ENCODE data around the gene FAM53A.

Gene FAM53A

GRCh38 chr4:1711571-1712215 lies 27.6 kb upstream of the FAM53A start:
- Histone ChIP-seq H3K36me3 (ENCODE audit: low read depth) (peaks cover 41% of the 10 kb centered on the region), H3K27me3 (ENCODE audit: insufficient read depth, poor library complexity, severe bottlenecking) (no peaks in the 10 kb centered on the region), H3K27ac (ENCODE audit: poor library complexity, severe bottlenecking) (peak overlapping the region; percentile 85), H3K9me3 (ENCODE audit: severe bottlenecking) (no peaks in the 10 kb centered on the region), H3K4me3 (ENCODE audit: severe bottlenecking) (peak overlapping the region; percentile 79), H3K4me1 (ENCODE audit: insufficient read depth, poor library complexity, severe bottlenecking) (peaks cover 4% of the 10 kb centered on the region)
- TF ChIP-seq CTCF (IDR thresholded peaks at IDR 0.05; ENCODE audit: poor library complexity, severe bottlenecking), result no peak
- DNase-seq (ENCODE audit: low spot score) (no peak), ATAC-seq (ENCODE audit: low read depth) (peak; percentile 8; the same call in 1 of the 3 replicates)

- DNase-seq (ENCODE audit: low spot score) (peak; percentile 38), ATAC-seq (ENCODE audit: low read depth) (no peak; the same call in 2 of the 3 replicates)
- Histone ChIP-seq H3K9me3 (ENCODE audit: severe bottlenecking) (no peaks in the 10 kb centered on the region), H3K27me3 (ENCODE audit: insufficient read depth, poor library complexity, severe bottlenecking) (no peaks in the 10 kb centered on the region), H3K27ac (ENCODE audit: poor library complexity, severe bottlenecking) (peak overlapping the region; percentile 85), H3K36me3 (ENCODE audit: low read depth) (peaks cover 47% of the 10 kb centered on the region), H3K4me1 (ENCODE audit: insufficient read depth, poor library complexity, severe bottlenecking) (peaks cover 4% of the 10 kb centered on the region), H3K4me3 (ENCODE audit: severe bottlenecking) (peak overlapping the region; percentile 79)
- TF ChIP-seq CTCF (IDR thresholded peaks at IDR 0.05; ENCODE audit: poor library complexity, severe bottlenecking), result no peak
Observed at GRCh38 chr4:1711055-1711570, 27.0 kb upstream of the FAM53A start.

- no peak for TF ChIP-seq CTCF (IDR thresholded peaks at IDR 0.05; ENCODE audit: poor library complexity, severe bottlenecking)
- Histone ChIP-seq H3K36me3 (ENCODE audit: low read depth) (peaks cover 67% of the 10 kb centered on the region), H3K4me3 (ENCODE audit: severe bottlenecking) (no peak overlapping the region)
Observed at GRCh38 chr4:1708581-1708980, 24.5 kb upstream of the FAM53A start.

GRCh38 chr4:1706358-1706757 lies 22.2 kb upstream of the FAM53A start:
- DNase-seq (ENCODE audit: low spot score) (no peak), ATAC-seq (ENCODE audit: low read depth) (no peak)
- Histone ChIP-seq H3K4me3 (ENCODE audit: severe bottlenecking) (no peak overlapping the region), H3K4me1 (ENCODE audit: insufficient read depth, poor library complexity, severe bottlenecking) (peaks cover 4% of the 10 kb centered on the region), H3K27ac (ENCODE audit: poor library complexity, severe bottlenecking) (no peak overlapping the region), H3K27me3 (ENCODE audit: insufficient read depth, poor library complexity, severe bottlenecking) (no peaks in the 10 kb centered on the region), H3K36me3 (ENCODE audit: low read depth) (peaks cover 90% of the 10 kb centered on the region), H3K9me3 (ENCODE audit: severe bottlenecking) (no peaks in the 10 kb centered on the region)
- TF ChIP-seq CTCF (IDR thresholded peaks at IDR 0.05; ENCODE audit: poor library complexity, severe bottlenecking), result no peak

More at GRCh38 chr4:1708581-1708980, 24.5 kb upstream of the FAM53A start:
- Histone ChIP-seq H3K9me3 (ENCODE audit: severe bottlenecking) (no peaks in the 10 kb centered on the region), H3K4me1 (ENCODE audit: insufficient read depth, poor library complexity, severe bottlenecking) (peaks cover 4% of the 10 kb centered on the region), H3K27ac (ENCODE audit: poor library complexity, severe bottlenecking) (no peak overlapping the region), H3K27me3 (ENCODE audit: insufficient read depth, poor library complexity, severe bottlenecking) (no peaks in the 10 kb centered on the region)
- no peak for ATAC-seq (ENCODE audit: low read depth)
- no peak for DNase-seq (ENCODE audit: low spot score)

GRCh38 chr4:1705732-1706131 lies 21.6 kb upstream of the FAM53A start:
- no peaks in the 10 kb centered on the region for H3K9me3 ChIP-seq (ENCODE audit: severe bottlenecking)
- no peak for TF ChIP-seq CTCF (IDR thresholded peaks at IDR 0.05; ENCODE audit: poor library complexity, severe bottlenecking)
- ATAC-seq (ENCODE audit: low read depth), result no peak
- no peak overlapping the region for H3K27ac ChIP-seq (ENCODE audit: poor library complexity, severe bottlenecking)
- DNase-seq (ENCODE audit: low spot score), result no peak
- H3K36me3 ChIP-seq (ENCODE audit: low read depth), result peaks cover 92% of the 10 kb centered on the region
- H3K4me1 ChIP-seq (ENCODE audit: insufficient read depth, poor library complexity, severe bottlenecking), result peaks cover 4% of the 10 kb centered on the region
- no peak overlapping the region for H3K4me3 ChIP-seq (ENCODE audit: severe bottlenecking)
- H3K27me3 ChIP-seq (ENCODE audit: insufficient read depth, poor library complexity, severe bottlenecking), result no peaks in the 10 kb centered on the region

Data from RWPE2 (cell line).